DMS53 (cell line): ENCODE results near the gene NTM.
"Not testable (repeated sequence)": the region's sequence is repeated elsewhere in the genome, so short reads cannot be mapped to it uniquely, and the experiment has no call there.

Source experiments
- DNase-seq: peaks from one replicate; lab custom pipeline; 2025; lab: John Stamatoyannopoulos, UW

The NTM gene

GRCh38 chr11:132357811-132358572 lies 987.6 kb downstream of the NTM start:
- no peak for DNase-seq

- DNase-seq = no peak
These were observed 988.1 kb downstream of the NTM start for GRCh38 chr11:132358573-132358953.

- no peak for DNase-seq
These were observed 990.7 kb downstream of the NTM start for GRCh38 chr11:132361011-132361550.

GRCh38 chr11:132365650-132366049 lies 995.2 kb downstream of the NTM start:
- no peak for DNase-seq

GRCh38 chr11:132367293-132367692 lies 996.9 kb downstream of the NTM start:
- DNase-seq = no peak

- not testable (repeated sequence) for DNase-seq
These were observed 999.7 kb downstream of the NTM start for GRCh38 chr11:132370114-132370513.

GRCh38 chr11:132373405-132374143 lies 1003.2 kb downstream of the NTM start:
- no peak for DNase-seq

GRCh38 chr11:132379540-132379939 lies 1009.1 kb downstream of the NTM start:
- no peak for DNase-seq
